ES-I3 (cell line): ENCODE data around the gene MIER2.
A peak's percentile ranks its signal among the peaks of the same experiment; 100 is the strongest.
"Not testable (repeated sequence)": the region's sequence is repeated elsewhere in the genome, so short reads cannot be mapped to it uniquely, and the experiment has no call there.

ENCODE experiments used
- H3K36me3 ChIP-seq: 2 replicates; pipeline ENCODE4 v1.6.1; 2013; ENCODE audit warnings: mild to moderate bottlenecking, low read length, control low read depth, moderate library complexity; ENCODE audit not compliant: insufficient read depth
- H3K4me1 ChIP-seq: 2 replicates; pipeline ENCODE4 v1.6.1; 2013; ENCODE audit warnings: mild to moderate bottlenecking, control low read depth, low read length; ENCODE audit not compliant: insufficient read depth
- H3K9ac ChIP-seq: 2 replicates; pipeline ENCODE4 v1.6.1; 2013; ENCODE audit warnings: low read depth, mild to moderate bottlenecking, low read length, moderate library complexity
- H3K9me3 ChIP-seq: 2 replicates; pipeline ENCODE4 v1.6.1; 2013; ENCODE audit warnings: mild to moderate bottlenecking, low read length, moderate library complexity; ENCODE audit not compliant: control insufficient read depth, insufficient read depth

Gene MIER2, protein sequence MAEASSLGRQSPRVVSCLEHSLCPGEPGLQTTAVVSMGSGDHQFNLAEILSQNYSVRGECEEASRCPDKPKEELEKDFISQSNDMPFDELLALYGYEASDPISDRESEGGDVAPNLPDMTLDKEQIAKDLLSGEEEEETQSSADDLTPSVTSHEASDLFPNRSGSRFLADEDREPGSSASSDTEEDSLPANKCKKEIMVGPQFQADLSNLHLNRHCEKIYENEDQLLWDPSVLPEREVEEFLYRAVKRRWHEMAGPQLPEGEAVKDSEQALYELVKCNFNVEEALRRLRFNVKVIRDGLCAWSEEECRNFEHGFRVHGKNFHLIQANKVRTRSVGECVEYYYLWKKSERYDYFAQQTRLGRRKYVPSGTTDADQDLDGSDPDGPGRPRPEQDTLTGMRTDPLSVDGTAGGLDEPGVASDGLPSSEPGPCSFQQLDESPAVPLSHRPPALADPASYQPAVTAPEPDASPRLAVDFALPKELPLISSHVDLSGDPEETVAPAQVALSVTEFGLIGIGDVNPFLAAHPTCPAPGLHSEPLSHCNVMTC

GRCh38 chr19:344625-345319, at the start of gene MIER2:
MIER2 (minus strand) TSS chr19:344796; CDS start chr19:344782, 14 bp downstream.
- Histone ChIP-seq H3K4me1 (peaks cover 12% of the 10 kb centered on the region; the same call in 1 of the 2 replicates), H3K36me3 (no peaks in the 10 kb centered on the region), H3K9me3 (peaks cover 2% of the 10 kb centered on the region; the same call in 1 of the 2 replicates), H3K9ac (peak within 1 kb of the TSS; percentile 90)

- not testable (repeated sequence) for H3K9me3 ChIP-seq, H3K36me3 ChIP-seq, H3K4me1 ChIP-seq
These were observed 49.0 kb upstream of the MIER2 start for GRCh38 chr19:393560-393959.

GRCh38 chr19:392375-392970, 47.9 kb upstream of the MIER2 start:
- peaks cover 8% of the 10 kb centered on the region; the same call in 1 of the 2 replicates for H3K4me1 ChIP-seq
- no peaks in the 10 kb centered on the region for H3K36me3 ChIP-seq
- H3K9ac ChIP-seq: no peak overlapping the region
- H3K9me3 ChIP-seq: no peaks in the 10 kb centered on the region

More at GRCh38 chr19:393560-393959, 49.0 kb upstream of the MIER2 start:
- not testable (repeated sequence) for H3K9ac ChIP-seq

DNA sequence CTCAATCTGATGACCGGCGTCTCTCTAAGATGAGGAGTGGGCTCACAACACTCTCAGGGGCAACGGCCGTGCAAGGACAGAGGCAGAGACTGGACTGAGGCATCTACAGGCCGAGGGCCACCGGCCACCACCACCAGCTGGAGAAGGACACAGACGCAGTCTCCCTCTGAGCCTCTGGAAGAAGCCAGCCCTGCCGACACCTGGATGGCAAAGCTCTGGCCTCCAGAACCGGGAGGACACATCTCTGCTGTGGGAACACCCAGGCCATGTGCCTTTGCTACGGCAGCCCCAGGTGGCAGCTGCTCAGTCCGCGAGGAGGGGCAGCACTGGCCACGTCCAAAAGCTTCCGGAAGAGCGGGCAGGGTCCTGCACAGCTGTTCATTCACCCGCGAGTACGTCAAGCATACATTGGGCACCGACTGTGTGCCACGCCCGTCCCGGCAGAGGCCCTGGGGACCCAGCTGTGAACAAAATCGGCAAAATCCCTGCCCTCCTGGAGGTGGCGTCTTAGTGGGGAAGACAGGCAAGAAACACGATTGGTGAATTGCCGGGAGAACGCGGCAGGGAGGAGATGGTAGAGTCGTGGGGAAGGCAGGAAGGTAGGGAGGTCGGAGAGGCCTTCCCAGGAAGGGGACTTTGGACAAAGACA, 47.3 kb upstream of the MIER2 start:
- Histone ChIP-seq H3K9ac (no peak overlapping the region), H3K4me1 (peaks cover 8% of the 10 kb centered on the region; the same call in 1 of the 2 replicates), H3K9me3 (no peaks in the 10 kb centered on the region), H3K36me3 (no peaks in the 10 kb centered on the region)

- Histone ChIP-seq H3K9me3 (no peaks in the 10 kb centered on the region), H3K36me3 (no peaks in the 10 kb centered on the region), H3K9ac (no peak overlapping the region), H3K4me1 (peaks cover 8% of the 10 kb centered on the region; the same call in 1 of the 2 replicates)
These were observed 46.6 kb upstream of the MIER2 start for GRCh38 chr19:391207-391557.

- Histone ChIP-seq H3K9ac (no peak overlapping the region), H3K9me3 (no peaks in the 10 kb centered on the region)
These were observed 46.0 kb upstream of the MIER2 start for GRCh38 chr19:390386-391206.

DNA sequence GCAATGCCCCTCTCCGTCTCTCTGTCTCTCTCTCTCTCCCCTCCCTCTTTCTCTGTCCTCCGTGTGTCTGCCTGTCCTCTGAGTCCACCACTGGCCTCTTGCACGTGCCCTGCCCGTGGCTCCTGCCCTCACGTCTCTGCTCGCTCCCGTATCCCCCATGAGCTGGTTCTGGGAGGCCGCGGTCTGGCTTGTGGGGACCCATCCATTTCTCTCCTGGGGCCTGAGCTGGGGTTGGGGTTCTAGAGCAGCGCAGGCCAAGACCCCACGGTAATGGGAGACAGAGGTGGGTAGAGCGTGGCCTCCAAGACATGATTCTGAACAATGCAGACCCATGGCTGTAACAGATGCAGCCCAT, 45.3 kb upstream of the MIER2 start:
- no peaks in the 10 kb centered on the region for H3K9me3 ChIP-seq
- no peaks in the 10 kb centered on the region for H3K36me3 ChIP-seq
- H3K9ac ChIP-seq: no peak overlapping the region

More at GRCh38 chr19:390386-391206, 46.0 kb upstream of the MIER2 start:
- Histone ChIP-seq H3K4me1 (peaks cover 8% of the 10 kb centered on the region; the same call in 1 of the 2 replicates), H3K36me3 (no peaks in the 10 kb centered on the region)

DNA sequence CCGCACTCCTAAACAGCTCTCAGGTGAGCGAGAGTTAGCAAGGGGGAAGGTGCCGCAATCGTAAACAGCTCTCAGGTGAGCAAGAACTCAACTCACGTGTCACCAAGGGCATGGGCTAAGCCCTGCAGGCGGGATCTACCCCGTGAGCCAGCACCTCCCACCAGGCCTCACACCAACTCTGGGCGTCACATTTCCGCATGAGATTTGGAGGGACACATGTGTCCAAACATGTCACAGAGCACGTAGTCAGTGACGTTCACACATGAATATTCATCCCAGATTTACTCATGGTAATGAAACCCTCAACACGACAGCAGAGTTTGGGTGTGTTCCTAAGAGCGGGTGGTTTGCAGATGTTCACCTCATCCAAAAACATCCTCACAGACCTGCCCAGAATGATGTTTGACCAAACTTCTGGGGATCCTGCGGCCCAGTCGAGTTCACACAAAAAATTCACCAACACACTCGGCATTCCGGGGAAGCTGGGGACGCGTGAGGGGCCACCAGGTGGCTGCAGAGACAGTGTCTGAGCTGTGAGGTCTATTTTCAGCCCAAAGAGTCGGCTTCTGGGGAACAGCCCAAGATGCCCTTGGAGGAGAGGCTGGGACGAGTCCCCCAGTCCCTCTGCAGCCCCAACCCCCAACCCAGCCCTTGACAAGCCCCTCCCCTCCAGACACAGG, 44.8 kb upstream of the MIER2 start:
- H3K9ac ChIP-seq: no peak overlapping the region
- no peaks in the 10 kb centered on the region for H3K36me3 ChIP-seq
- H3K9me3 ChIP-seq: no peaks in the 10 kb centered on the region
- H3K4me1 ChIP-seq: peaks cover 9% of the 10 kb centered on the region; the same call in 1 of the 2 replicates

More for the DNA sequence above, 45.3 kb upstream of the MIER2 start:
- H3K4me1 ChIP-seq: peaks cover 8% of the 10 kb centered on the region; the same call in 1 of the 2 replicates

GRCh38 chr19:388691-389090, 44.1 kb upstream of the MIER2 start:
- Histone ChIP-seq H3K36me3 (no peaks in the 10 kb centered on the region), H3K9ac (no peak overlapping the region), H3K9me3 (no peaks in the 10 kb centered on the region)

GRCh38 chr19:387777-388176, 43.2 kb upstream of the MIER2 start:
- Histone ChIP-seq H3K9me3 (no peaks in the 10 kb centered on the region), H3K36me3 (no peaks in the 10 kb centered on the region), H3K4me1 (peaks cover 14% of the 10 kb centered on the region; the same call in 1 of the 2 replicates), H3K9ac (no peak overlapping the region)

More at GRCh38 chr19:388691-389090, 44.1 kb upstream of the MIER2 start:
- peaks cover 14% of the 10 kb centered on the region; the same call in 1 of the 2 replicates for H3K4me1 ChIP-seq

GRCh38 chr19:386632-387301, 42.2 kb upstream of the MIER2 start:
- Histone ChIP-seq H3K9ac (peak overlapping the region; percentile 24; the same call in 1 of the 2 replicates), H3K4me1 (peaks cover 14% of the 10 kb centered on the region; the same call in 1 of the 2 replicates)
- not testable (repeated sequence) for H3K36me3 ChIP-seq, H3K9me3 ChIP-seq

GRCh38 chr19:386189-386588, 41.6 kb upstream of the MIER2 start:
- Histone ChIP-seq H3K4me1 (peaks cover 14% of the 10 kb centered on the region; the same call in 1 of the 2 replicates), H3K9ac (peak overlapping the region; percentile 24; the same call in 1 of the 2 replicates)
- not testable (repeated sequence) for H3K9me3 ChIP-seq, H3K36me3 ChIP-seq
